HG02759 (cell line): ENCODE results near the gene SPOCK3.
"Not testable (repeated sequence)": the region's sequence is repeated elsewhere in the genome, so short reads cannot be mapped to it uniquely, and the experiment has no call there.

Experiments
- ATAC-seq: cut with Tn5 transposase; IDR thresholded peaks from one replicate; pipeline ENCODE4 v1.9.1; 2021; ENCODE audit warnings: mild to moderate bottlenecking, moderate library complexity; ENCODE audit not compliant: unreplicated experiment

The SPOCK3 gene

DNA sequence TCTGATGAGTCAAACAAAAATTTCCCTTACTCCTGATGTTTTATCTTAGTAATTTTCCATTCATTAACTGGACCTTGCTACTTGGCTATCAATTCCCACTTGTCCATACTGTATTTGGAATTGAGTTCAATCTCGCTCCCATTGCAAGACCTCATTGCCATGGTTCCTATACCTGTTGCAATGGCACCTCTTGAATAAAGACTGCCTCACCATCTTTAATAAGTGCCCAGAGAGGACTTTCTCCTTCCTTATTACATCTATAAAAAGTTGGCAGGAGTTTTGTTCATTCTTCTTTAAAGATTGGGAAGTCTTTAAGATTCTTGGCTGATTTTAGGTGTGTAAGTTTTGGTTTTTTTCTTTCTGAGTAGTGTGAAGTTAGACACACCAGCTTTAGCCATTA is 397.4 kb downstream of the SPOCK3 start:
- no peak for ATAC-seq

- no peak for ATAC-seq
Observed at GRCh38 chr4:166827629-166828028, 406.7 kb downstream of the SPOCK3 start.

DNA sequence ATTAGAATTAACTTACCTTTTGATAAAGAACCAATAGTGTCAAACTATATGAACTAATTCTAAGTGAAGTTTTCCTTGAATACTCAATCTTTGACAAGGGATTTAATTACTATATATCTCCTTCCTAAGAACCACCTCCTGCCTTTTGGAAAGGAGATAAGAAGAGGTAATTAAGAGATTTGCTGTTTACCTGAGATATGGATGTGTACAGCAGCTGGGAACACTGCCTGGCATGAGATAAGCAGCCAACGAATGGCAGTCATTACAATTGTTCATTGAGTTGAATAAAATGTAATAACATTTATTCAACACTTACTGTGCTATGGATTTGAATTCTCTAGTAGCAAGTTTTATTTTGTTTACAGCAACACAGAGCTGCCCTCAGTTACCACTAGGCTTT is 407.1 kb downstream of the SPOCK3 start:
- no peak for ATAC-seq

DNA sequence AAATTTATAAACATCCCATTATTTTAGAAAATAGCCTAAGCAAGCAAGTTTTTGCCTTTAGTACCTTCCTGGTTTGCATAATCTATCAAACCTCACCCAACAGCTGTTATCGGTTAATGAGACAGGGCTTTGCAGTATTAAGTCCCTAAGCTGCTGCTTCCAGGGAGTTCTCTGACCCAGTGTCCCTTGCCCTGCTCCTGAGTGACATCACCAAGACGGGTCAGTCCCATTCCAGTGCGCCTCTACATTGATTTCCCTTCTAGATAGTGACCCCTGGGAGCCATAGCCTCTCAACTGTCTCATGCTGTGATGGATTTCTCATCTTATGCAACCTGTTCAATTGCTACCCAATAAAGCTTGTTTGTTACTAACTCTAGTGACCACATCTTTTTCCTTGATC is 410.4 kb downstream of the SPOCK3 start:
- ATAC-seq: no peak

DNA sequence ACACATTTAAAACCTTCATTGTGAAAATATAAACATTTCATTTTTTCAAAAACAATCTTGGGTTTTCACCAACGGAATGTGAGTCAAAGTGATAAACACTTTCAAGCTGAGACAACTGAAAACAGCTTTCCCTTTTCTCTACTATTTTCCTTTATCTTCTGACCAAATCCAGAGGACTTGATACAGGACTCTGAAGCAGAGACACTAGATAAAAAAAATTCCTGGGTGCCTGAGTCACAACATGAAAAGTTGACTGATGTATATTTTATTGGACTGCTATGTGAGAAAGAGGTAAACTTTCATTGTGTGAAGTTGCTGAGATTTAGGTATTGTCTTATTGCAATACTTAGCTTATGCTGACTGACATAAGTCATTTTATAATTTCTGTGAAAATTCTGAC is 411.2 kb downstream of the SPOCK3 start:
- ATAC-seq: no peak

- no peak for ATAC-seq
Observed at GRCh38 chr4:166822386-166822785, 411.9 kb downstream of the SPOCK3 start.

DNA sequence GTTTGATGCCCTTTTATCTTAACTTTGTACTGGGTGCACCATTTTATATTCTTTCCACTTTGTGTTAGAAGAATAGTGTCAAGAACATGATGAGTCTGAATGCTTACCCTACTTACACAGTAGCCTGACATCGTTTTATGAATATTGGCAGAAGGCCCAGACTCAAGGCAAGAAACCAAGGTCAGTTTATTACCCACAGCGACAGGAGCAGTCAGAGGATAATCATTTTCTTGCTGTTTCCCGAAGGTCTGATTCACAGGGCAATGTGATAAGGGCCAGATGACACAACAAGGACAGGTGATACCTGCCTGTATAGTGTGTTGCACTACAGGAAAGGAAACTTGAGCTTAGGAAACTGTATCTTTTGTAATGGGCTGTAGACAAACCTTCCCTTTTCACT is 417.4 kb downstream of the SPOCK3 start:
- ATAC-seq: no peak

GRCh38 chr4:166808380-166808779 is 425.9 kb downstream of the SPOCK3 start:
- no peak for ATAC-seq

DNA sequence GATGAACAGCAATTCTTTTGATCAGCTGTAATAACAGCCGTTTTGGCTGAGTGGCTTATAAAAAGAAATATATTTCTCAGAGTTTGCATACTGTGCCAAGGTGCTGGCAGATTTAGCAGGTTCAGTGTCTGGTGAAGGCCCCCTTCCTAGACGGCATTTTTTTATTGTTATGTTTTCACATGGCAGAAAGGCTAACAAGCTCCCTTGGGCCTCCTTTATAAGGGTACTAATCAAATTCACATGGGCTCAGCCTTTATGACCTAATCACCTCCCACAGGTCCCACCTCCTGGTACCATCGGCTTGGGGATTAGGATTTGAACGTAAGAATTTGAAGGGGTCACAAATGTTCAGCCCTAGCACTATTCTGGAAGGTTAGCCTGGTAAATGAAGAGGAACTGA is 431.9 kb downstream of the SPOCK3 start:
- ATAC-seq: no peak

GRCh38 chr4:166798126-166798525 is 436.2 kb downstream of the SPOCK3 start:
- ATAC-seq: no peak

GRCh38 chr4:166777760-166778159 is 456.5 kb downstream of the SPOCK3 start:
- peak; percentile 50 for ATAC-seq

DNA sequence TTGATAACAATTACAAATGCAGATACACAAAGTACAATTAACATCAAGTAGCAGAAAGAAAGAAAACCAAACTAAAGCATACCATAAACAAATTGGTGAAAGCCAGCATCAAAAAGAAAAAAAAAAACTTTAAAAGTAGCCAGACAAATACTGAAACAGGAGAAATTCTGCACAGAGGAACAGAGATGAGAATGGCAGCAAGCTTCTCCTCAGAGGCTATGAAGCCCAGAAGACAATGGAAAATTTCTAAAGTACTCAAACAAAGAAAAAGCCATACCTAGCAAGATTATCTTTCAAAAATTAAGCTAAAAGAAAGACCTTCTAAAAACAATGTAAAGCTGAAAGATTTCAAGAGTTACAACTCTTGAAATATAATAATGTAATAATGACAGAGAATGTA is 471.3 kb downstream of the SPOCK3 start:
- no peak for ATAC-seq

DNA sequence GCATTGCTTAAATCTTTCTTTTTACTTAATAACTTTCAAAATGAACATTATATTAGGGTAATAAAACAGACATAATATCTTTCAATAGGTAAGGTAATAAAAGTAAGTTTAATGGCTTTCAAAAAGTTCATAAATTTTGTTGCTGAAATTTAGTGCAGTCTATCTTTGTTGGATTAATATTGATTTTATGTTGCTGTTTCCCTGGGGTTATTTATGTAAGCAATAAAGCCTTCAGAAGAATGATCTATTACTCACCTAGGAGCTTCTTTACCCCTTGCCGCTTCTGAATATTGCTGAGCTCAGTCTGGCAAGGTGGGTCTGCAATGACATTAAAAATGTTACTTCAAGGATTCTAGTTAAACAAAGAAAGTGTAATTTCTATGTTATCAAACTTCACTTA is 492.6 kb downstream of the SPOCK3 start:
- no peak for ATAC-seq

DNA sequence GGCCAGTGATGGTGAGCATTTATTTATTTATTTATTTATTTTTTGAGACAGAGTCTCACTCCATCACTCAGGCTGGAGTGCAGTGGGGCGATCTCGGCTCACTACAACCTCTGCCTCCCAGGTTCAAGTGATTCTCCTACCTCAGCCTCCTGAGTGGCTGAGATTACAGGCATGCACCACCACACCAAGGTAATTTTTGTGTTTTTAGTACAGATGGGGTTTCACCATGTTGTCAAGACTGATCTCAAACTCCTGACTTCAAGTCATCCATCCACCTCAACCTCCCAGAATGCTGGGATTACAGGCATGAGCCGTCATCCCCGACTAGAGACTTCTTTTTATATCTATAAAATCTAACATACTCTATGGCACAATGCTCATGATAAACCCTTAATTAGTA is 495.1 kb downstream of the SPOCK3 start:
- ATAC-seq: not testable (repeated sequence)

GRCh38 chr4:166737430-166737829 is 496.9 kb downstream of the SPOCK3 start:
- no peak for ATAC-seq

DNA sequence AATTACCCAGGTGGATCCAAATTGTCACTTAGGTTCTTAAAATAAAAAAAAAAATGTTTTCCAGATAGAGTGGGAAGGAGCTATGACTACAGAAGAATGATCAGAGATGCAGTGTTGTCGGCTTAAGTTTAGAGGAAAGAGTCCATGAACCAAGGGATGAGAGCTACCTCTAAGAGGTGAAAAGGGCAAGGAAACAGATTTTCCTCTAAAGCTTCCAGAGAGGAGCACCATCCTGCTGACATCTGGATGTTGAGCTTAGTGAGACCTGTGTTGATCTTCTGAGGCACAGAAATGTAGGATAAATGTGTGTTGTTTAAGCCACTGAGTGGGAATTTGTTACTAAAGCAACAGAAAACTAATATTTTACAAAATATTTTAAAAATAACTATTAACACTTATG is 498.7 kb downstream of the SPOCK3 start:
- no peak for ATAC-seq

DNA sequence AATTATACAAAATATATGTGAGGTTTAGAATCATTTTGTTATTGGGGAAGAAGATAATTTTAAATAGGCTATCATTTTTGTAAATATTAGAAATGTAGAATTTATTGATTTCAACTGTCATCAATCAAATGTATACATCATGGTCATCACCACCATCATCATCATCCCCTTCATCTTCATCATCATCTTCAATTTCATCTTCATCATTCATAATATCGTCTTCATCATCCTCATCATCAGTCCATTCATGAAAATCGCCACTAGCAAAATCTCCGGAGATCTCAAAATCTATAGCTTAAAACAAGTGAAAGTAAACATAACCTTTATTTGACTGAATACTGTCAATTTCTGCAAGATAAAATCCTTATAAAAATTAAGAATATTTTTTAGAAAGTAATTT is 499.5 kb downstream of the SPOCK3 start:
- ATAC-seq: no peak

GRCh38 chr4:166733686-166734085 is 500.6 kb downstream of the SPOCK3 start:
- no peak for ATAC-seq

GRCh38 chr4:166726832-166727231 is 507.5 kb downstream of the SPOCK3 start:
- ATAC-seq: no peak

DNA sequence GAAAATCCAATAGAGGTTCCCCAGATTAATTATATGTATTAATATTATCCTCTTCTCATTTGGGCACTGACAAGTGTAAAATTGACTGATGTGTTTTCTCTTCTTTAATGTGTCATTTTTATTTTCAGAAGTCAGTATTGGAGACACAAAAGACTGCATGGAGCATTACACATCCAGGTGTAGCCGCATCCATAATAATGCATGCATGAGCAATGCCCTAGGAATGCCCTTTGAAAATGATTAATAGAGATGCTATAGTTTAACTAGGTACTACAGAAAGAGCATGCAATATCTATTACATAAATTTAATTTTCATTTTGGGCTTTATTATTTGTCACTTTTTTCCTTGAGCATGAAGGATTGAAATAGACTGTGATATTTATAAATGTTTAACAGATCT is 509.9 kb downstream of the SPOCK3 start:
- ATAC-seq: no peak

- no peak for ATAC-seq
Observed at GRCh38 chr4:166723532-166724140, 510.7 kb downstream of the SPOCK3 start.

GRCh38 chr4:166715748-166716713 is 518.3 kb downstream of the SPOCK3 start:
- ATAC-seq: not testable (repeated sequence)
